NCI-H524 (cell line): ENCODE data around the gene CSN1S1.
A peak's percentile ranks its signal among the peaks of the same experiment; 100 is the strongest.
"Not testable (repeated sequence)": the region's sequence is repeated elsewhere in the genome, so short reads cannot be mapped to it uniquely, and the experiment has no call there.

Experiments used
- DNase-seq, 2 experiments: peaks; one replicate each; lab custom pipeline; 2025; lab: John Stamatoyannopoulos, UW

CSN1S1 gene, protein sequence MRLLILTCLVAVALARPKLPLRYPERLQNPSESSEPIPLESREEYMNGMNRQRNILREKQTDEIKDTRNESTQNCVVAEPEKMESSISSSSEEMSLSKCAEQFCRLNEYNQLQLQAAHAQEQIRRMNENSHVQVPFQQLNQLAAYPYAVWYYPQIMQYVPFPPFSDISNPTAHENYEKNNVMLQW

DNA sequence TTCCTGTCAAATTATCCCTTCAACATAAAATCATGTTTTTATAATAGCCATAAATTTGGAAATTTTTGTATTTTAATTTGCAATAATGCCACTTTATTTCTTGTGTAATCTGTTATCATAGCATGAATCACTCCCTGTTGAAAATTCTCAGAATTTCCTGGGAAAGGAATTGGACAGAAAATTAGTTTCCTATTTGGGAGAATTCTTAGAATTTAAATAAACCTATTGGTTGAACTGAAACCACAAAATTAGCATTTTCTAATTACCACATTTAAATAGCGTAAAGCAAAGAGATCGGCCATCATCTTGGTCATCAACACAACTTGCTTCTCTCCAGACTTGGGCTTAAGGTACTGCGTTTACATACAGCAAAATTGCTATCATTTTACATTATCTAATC, at the start of gene CSN1S1:
CSN1S1 (plus strand) TSS at position 301 of the 400 bp plus-strand sequence. CDS start 1,488 bp downstream, outside the sequence.
- no peak for DNase-seq

- DNase-seq: peak in 1 of 2 experiments; percentile 33
Measured at GRCh38 chr4:69881173-69881773, 49.6 kb upstream of the CSN1S1 start.

GRCh38 chr4:69882150-69882549, 48.7 kb upstream of the CSN1S1 start:
- no peak for DNase-seq

DNA sequence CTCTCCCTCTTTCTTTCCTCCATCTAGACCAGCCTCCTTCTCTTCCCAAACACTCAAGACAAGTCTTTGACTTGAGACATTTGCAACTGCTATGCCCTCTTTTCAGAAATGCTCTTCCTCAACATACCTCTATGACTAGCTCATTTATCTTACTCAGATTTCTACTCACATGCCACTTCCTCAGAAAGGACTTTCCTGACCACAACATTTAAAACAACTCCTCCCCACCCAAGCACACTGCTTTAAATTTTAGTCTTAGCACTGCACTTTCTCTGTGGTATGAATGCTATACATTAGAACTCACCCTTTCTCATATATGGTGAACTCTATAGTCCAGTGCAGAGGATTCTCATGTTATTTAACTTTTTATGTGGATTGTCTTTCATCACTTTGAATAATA, 42.5 kb upstream of the CSN1S1 start:
- no peak for DNase-seq

DNA sequence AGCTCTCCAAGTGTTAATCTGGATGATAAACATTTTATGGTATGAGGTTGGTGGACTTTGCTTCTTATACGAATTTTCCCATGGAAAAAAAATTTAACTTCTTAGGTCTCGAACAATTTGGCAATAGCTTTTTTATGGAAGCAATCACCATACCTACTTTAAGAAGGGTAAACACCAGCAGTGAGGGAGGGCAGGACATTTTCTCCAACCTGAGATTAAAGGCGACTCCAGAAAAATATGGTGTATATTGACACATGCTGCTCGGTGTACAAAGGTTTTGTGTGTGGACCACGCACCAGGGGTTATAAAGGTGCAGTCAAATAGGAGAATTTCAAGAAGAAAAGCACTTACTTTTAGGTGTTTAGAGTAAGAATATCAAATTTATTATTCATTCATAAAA, 36.7 kb upstream of the CSN1S1 start:
- no peak for DNase-seq

- no peak for DNase-seq
Measured at GRCh38 chr4:69894721-69895120, 36.1 kb upstream of the CSN1S1 start.

DNA sequence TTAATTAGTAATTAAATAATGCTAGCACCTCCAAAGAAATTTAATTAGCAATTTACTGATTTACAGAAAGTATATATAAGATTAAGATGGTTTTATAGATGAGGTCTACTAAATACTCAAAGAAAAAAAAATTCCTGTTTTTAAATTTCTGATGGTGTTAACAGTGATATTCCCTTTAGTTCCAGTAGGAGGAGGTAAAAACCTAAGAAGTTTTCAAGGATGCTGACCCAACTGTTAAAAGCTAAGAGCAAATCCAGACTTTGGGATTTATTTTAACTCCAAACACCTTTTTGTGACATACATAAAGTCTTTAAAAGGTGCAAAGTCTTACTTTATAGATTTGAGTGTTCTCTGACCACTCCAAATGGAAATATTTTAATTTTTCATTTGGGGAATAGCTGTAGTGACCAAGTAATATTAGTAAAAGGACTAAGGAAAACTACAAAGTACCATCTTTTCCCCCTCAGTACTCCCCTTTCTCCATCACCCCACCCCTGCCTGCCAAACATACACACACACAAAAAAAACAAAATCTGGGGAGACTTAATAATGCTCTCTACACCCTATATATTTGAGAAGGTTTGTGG, 34.2 kb upstream of the CSN1S1 start:
- peak in 1 of 2 experiments; percentile 26 for DNase-seq

DNA sequence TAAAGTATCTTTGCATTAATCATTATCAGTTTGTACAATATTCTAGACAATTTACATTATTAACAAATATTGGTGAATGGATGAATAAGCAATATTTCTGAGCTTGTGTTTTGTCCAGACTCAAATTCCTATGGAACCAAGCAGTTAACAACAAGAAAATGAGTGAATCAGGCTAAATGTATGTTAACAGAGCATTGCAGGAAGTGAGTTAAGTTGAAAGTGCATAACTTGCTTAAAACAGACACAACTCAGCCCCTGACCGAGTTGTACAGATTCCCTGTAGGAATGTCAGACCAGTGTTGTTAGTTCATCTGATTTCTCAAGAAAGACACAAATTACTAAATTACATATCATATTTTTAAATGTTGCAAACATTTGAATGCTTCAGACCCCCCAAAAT, 23.7 kb upstream of the CSN1S1 start:
- no peak for DNase-seq

DNA sequence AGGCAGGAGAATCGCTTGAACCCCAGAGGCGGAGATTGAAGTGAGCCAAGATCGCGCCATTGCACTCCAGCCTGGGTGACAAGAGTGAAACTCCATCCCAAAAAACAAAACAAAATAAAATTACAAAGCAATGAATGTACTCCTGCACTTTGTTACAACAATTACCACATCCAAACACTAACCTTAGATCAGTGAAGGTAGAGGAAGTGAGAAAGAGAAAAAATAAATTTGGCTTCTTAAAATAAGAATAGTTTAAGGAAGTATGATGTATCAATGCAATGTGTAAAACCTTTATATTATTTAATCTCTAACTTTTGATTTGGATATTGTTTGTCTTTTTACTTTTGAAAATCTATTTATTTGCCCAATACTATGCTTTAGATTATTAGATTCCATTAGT, 21.7 kb upstream of the CSN1S1 start:
- no peak for DNase-seq

DNA sequence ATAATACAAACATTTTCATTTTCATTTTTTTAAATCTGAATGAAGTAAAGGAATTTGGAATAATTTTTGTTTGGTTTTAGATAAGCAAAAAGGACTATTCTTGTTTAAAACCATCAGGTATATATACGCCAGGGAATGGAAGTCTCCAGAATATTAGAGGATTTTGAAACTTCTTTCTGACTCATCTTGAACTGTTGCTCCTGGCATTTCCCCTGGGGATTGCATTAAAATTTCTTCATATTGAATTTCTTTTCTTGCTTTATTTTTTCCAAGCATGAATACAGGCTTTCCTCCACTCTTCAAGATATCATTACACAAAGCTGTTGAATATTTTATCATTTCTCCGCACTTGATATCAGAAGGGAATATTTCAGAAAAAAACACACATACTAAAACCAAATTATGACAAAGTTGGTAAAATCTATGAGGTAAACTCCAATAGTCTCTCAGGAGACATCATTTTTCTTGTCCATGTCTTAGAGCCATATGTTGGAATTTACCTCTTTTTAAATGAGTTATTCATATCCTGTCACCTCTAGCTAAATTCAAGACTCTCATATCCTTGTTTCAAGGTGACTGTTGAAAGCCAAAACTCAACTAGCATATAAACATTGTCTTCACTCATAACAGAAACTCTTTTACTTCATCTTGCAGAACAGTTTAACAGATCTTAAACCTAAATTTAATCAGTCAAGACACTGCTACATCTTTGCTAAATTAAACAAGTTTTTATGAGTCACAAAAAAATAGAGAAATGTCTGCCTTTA, 20.7 kb upstream of the CSN1S1 start:
- no peak for DNase-seq

- no peak for DNase-seq
Measured at GRCh38 chr4:69920874-69921273, 10.0 kb upstream of the CSN1S1 start.

- DNase-seq: not testable (repeated sequence)
Measured at GRCh38 chr4:69923782-69924410, 7.0 kb upstream of the CSN1S1 start.

GRCh38 chr4:69934150-69934549, 3.3 kb downstream of the CSN1S1 start:
- DNase-seq: no peak

- DNase-seq: no peak
Measured at GRCh38 chr4:69936566-69936965, 5.7 kb downstream of the CSN1S1 start.

DNA sequence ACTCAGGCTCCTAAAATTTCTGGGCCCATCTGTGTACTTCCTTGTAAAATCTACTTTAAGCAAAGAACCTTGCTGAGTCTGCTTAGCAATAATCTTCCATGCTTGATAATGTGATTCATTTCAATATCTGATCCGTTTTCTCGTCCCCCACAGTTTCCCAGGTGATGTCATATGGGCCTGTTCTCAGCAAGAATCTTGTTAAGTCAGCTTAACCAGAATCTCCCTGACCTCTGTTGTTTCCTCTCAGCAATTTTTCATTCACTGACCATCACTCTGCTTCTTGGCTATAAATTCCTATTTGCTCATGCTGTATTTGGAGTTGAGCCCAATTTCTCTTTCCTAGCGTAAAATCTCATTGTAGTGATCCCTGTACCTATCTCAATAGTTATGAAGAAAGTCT, 20.7 kb downstream of the CSN1S1 start:
- no peak for DNase-seq

GRCh38 chr4:69957209-69957608, 26.3 kb downstream of the CSN1S1 start:
- DNase-seq: no peak

DNA sequence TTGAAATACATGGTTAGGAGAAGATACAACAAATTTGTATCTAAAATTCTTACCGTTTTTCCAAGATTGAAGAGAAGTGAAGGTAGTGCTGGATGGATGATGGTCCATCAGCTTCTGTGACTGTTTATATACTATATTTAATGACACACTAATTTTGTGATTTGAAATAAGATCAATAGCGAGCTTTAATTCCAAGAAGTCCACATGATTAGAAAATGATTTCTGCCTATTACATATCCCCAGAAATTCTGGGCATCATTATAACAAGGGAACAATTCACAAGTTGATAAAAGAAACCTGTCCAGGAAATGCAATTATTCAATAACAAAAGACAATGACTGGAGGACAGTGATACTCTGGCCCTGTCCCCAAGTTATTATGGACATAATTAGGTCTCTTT, 34.8 kb downstream of the CSN1S1 start, which contains the start of gene CSN2:
CSN2 (minus strand) TSS at position 101 of the 400 bp plus-strand sequence. CDS start 4,733 bp downstream, outside the sequence.
- DNase-seq: no peak

GRCh38 chr4:69970071-69970470, 39.2 kb downstream of the CSN1S1 start:
- no peak for DNase-seq

DNA sequence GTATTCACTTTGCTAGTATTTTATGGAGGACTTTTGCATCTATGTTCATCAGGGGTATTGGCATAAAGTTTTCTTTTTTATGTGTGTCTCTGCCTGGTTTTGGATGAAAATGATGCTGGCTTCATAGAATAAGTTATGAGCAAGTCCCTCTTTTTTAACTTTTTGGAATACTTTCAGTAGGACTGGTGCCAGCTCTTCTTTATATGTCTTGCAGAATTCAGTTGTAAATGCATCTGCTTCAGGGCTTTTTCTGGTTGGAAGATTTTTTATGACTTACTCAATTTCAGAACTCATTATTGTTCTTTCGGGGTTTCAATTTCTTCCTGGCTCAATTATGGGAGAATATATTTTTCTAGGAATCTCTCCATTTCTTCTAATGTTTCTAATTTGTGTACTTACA, 43.8 kb downstream of the CSN1S1 start:
- DNase-seq: no peak

GRCh38 chr4:69977582-69977981, 46.7 kb downstream of the CSN1S1 start:
- DNase-seq: no peak

- peak in 1 of 2 experiments; percentile 37 for DNase-seq
Measured at GRCh38 chr4:69984030-69984443, 53.2 kb downstream of the CSN1S1 start.

GRCh38 chr4:69986663-69987062, 55.8 kb downstream of the CSN1S1 start:
- no peak for DNase-seq
